Ectodermal cell (in vitro differentiated cells): ENCODE results near the gene SLIT3.

Source experiments
- H3K27ac ChIP-seq: 2 replicates; pipeline ENCODE4 v1.7.0; 2013; ENCODE audit warnings: mild to moderate bottlenecking, low read depth, low read length; ENCODE audit not compliant: insufficient read depth, poor library complexity, severe bottlenecking
- H3K27me3 ChIP-seq: 2 replicates; pipeline ENCODE4 v1.7.0; 2013; ENCODE audit warnings: mild to moderate bottlenecking, low read length; ENCODE audit not compliant: insufficient read depth, control insufficient read depth, poor library complexity, severe bottlenecking
- H3K36me3 ChIP-seq: one replicate; pipeline ENCODE4 v1.7.0; 2013; ENCODE audit warnings: low read length; ENCODE audit not compliant: control insufficient read depth, insufficient read depth
- H3K4me1 ChIP-seq: one replicate; pipeline ENCODE4 v1.7.0; 2013; ENCODE audit warnings: low read length; ENCODE audit not compliant: control insufficient read depth, insufficient read depth
- H3K4me3 ChIP-seq: 2 replicates; pipeline ENCODE4 v1.7.0; 2013; ENCODE audit warnings: low read depth, low read length, control low read depth; ENCODE audit not compliant: insufficient read depth
- H3K9me3 ChIP-seq: 2 replicates; pipeline ENCODE4 v1.7.0; 2013; ENCODE audit warnings: mild to moderate bottlenecking, low read length, moderate library complexity; ENCODE audit not compliant: control insufficient read depth
- WGBS, 2 experiments: methylation state at CpG; one replicate each; pipeline ENCODE4 v1.1.7; 2013; ENCODE audit warnings: missing lambda C conversion rate in 2 of 2; 5-methylcytosine and 5-hydroxymethylcytosine counted together

The SLIT3 gene

GRCh38 chr5:169225830-169226356 is 75.0 kb downstream of the SLIT3 start:
- WGBS, 2 experiments, result 92 to 93% methylated on average over 6 of the region's 6 CpGs
- Histone ChIP-seq H3K27ac (no peak overlapping the region), H3K9me3 (no peaks in the 10 kb centered on the region), H3K4me3 (no peak overlapping the region), H3K27me3 (peaks cover 15% of the 10 kb centered on the region), H3K36me3 (no peaks in the 10 kb centered on the region), H3K4me1 (no peaks in the 10 kb centered on the region)

- Histone ChIP-seq H3K27me3 (peaks cover 18% of the 10 kb centered on the region), H3K4me1 (peaks cover 4% of the 10 kb centered on the region), H3K36me3 (no peaks in the 10 kb centered on the region), H3K9me3 (no peaks in the 10 kb centered on the region), H3K4me3 (no peak overlapping the region), H3K27ac (no peak overlapping the region)
- WGBS, 2 experiments, result 85 to 89% methylated on average over 1 of the region's 1 CpG
Observed at GRCh38 chr5:169223595-169223953, 77.4 kb downstream of the SLIT3 start.

- WGBS, 2 experiments, result 69% methylated on average over 9 of the region's 9 CpGs
- H3K27ac ChIP-seq, result no peak overlapping the region
- H3K4me3 ChIP-seq, result no peak overlapping the region
- H3K9me3 ChIP-seq, result no peaks in the 10 kb centered on the region
- no peaks in the 10 kb centered on the region for H3K36me3 ChIP-seq
- peaks cover 18% of the 10 kb centered on the region for H3K27me3 ChIP-seq
- peaks cover 4% of the 10 kb centered on the region for H3K4me1 ChIP-seq
Observed at GRCh38 chr5:169222934-169223594, 77.9 kb downstream of the SLIT3 start.

GRCh38 chr5:169221519-169221918 is 79.4 kb downstream of the SLIT3 start:
- Histone ChIP-seq H3K27me3 (peaks cover 18% of the 10 kb centered on the region), H3K4me1 (peaks cover 4% of the 10 kb centered on the region), H3K27ac (no peak overlapping the region), H3K4me3 (no peak overlapping the region), H3K9me3 (no peaks in the 10 kb centered on the region), H3K36me3 (no peaks in the 10 kb centered on the region)
- 91 to 93% methylated on average over 5 of the region's 5 CpGs for WGBS, 2 experiments

GRCh38 chr5:169219961-169220360 is 81.0 kb downstream of the SLIT3 start:
- Histone ChIP-seq H3K4me3 (no peak overlapping the region), H3K27me3 (peaks cover 18% of the 10 kb centered on the region), H3K36me3 (no peaks in the 10 kb centered on the region), H3K4me1 (peaks cover 4% of the 10 kb centered on the region), H3K27ac (no peak overlapping the region), H3K9me3 (no peaks in the 10 kb centered on the region)
- 94 to 95% methylated on average over 6 of the region's 6 CpGs for WGBS, 2 experiments

GRCh38 chr5:169219351-169219750 is 81.6 kb downstream of the SLIT3 start:
- WGBS, 2 experiments, result 67 to 70% methylated on average over 5 of the region's 5 CpGs
- no peak overlapping the region for H3K27ac ChIP-seq

GRCh38 chr5:169218861-169219260 is 82.1 kb downstream of the SLIT3 start:
- Histone ChIP-seq H3K27ac (no peak overlapping the region), H3K36me3 (no peaks in the 10 kb centered on the region), H3K9me3 (no peaks in the 10 kb centered on the region), H3K4me1 (peaks cover 4% of the 10 kb centered on the region), H3K4me3 (no peak overlapping the region), H3K27me3 (peaks cover 18% of the 10 kb centered on the region)
- 85 to 88% methylated on average over 4 of the region's 4 CpGs for WGBS, 2 experiments

More at GRCh38 chr5:169219351-169219750, 81.6 kb downstream of the SLIT3 start:
- Histone ChIP-seq H3K36me3 (no peaks in the 10 kb centered on the region), H3K9me3 (no peaks in the 10 kb centered on the region), H3K4me3 (no peak overlapping the region), H3K4me1 (peaks cover 4% of the 10 kb centered on the region), H3K27me3 (peaks cover 18% of the 10 kb centered on the region)

- no peak overlapping the region for H3K27ac ChIP-seq
- no peak overlapping the region for H3K4me3 ChIP-seq
- H3K36me3 ChIP-seq, result no peaks in the 10 kb centered on the region
- 87 to 96% methylated on average over 2 of the region's 2 CpGs for WGBS, 2 experiments
- no peaks in the 10 kb centered on the region for H3K9me3 ChIP-seq
- H3K4me1 ChIP-seq, result peaks cover 4% of the 10 kb centered on the region
- peaks cover 17% of the 10 kb centered on the region for H3K27me3 ChIP-seq
Observed at GRCh38 chr5:169218176-169218575, 82.8 kb downstream of the SLIT3 start.

- Histone ChIP-seq H3K27ac (no peak overlapping the region), H3K4me3 (no peak overlapping the region), H3K36me3 (no peaks in the 10 kb centered on the region), H3K27me3 (peaks cover 11% of the 10 kb centered on the region), H3K4me1 (peaks cover 4% of the 10 kb centered on the region), H3K9me3 (no peaks in the 10 kb centered on the region)
- 89 to 94% methylated on average over 6 to 8 of the region's 8 CpGs for WGBS, 2 experiments
Observed at GRCh38 chr5:169216866-169217265, 84.1 kb downstream of the SLIT3 start.

GRCh38 chr5:169213479-169213878 is 87.5 kb downstream of the SLIT3 start:
- H3K27ac ChIP-seq, result no peak overlapping the region
- H3K9me3 ChIP-seq, result no peaks in the 10 kb centered on the region
- no peaks in the 10 kb centered on the region for H3K4me1 ChIP-seq
- no peaks in the 10 kb centered on the region for H3K27me3 ChIP-seq
- no peaks in the 10 kb centered on the region for H3K36me3 ChIP-seq
- no peak overlapping the region for H3K4me3 ChIP-seq
